Fibroblast of villous mesenchyme (primary cell): ENCODE measurements around the gene NANS. TPM values are rescaled to one million over a fixed set of nuclear protein-coding genes. Genes with fewer than 3 reads are reported as not detected.

ENCODE experiments used
- DNase-seq: peaks from one replicate; pipeline ENCODE4 v3.0.0-alpha.2; 2010; ENCODE audit warnings: low read depth
- H3K4me3 ChIP-seq: 2 replicates; pipeline ENCODE4 v1.5.1; 2011; ENCODE audit warnings: low read depth, mild to moderate bottlenecking, low read length
- total RNA-seq: library from RNA; depleted of rRNA; stranded (reverse); fragments of >200 nt; gene quantifications from 2 replicates; pipeline ENCODE4 v1.2.3, GENCODE V29; 2012
- TF ChIP-seq, protein P1 (sequence below): IDR thresholded peaks from 2 replicates; pipeline ENCODE4 v1.5.1; 2012; ENCODE audit warnings: low read depth, mild to moderate bottlenecking, low read length; ENCODE audit not compliant: insufficient read depth

NANS gene
- total RNA-seq, 1 donor, result 94.1 TPM

DNA sequence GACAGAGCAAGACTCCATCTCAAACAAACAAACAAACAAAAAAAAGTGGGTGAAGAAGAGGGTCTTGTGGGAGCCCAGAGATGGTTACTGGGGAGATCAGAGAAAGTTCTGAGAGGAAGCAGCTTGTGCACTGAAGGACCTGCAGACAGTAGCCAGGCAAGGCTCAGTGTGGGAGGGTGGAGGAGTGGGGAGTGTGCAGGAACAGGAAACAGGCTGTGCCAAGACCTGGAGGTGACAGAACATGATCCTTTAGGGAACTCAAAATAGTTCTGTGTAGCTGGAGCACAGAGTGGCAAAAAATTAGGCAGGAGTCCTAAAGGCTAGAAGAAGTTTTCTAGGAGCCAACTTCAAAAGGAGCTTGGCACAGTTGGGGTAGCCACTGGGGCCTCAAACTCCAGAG is 19.2 kb upstream of the NANS start:
- TF ChIP-seq, protein P1, sequence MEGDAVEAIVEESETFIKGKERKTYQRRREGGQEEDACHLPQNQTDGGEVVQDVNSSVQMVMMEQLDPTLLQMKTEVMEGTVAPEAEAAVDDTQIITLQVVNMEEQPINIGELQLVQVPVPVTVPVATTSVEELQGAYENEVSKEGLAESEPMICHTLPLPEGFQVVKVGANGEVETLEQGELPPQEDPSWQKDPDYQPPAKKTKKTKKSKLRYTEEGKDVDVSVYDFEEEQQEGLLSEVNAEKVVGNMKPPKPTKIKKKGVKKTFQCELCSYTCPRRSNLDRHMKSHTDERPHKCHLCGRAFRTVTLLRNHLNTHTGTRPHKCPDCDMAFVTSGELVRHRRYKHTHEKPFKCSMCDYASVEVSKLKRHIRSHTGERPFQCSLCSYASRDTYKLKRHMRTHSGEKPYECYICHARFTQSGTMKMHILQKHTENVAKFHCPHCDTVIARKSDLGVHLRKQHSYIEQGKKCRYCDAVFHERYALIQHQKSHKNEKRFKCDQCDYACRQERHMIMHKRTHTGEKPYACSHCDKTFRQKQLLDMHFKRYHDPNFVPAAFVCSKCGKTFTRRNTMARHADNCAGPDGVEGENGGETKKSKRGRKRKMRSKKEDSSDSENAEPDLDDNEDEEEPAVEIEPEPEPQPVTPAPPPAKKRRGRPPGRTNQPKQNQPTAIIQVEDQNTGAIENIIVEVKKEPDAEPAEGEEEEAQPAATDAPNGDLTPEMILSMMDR, result no peak
- DNase-seq, result no peak
- H3K4me3 ChIP-seq, result no peak overlapping the region

- no peak for DNase-seq
- no peak overlapping the region for H3K4me3 ChIP-seq
- TF ChIP-seq, protein P1, result no peak
Observed at GRCh38 chr9:98038958-98039357, 17.6 kb upstream of the NANS start.

- TF ChIP-seq, protein P1, result no peak
- no peak for DNase-seq
- H3K4me3 ChIP-seq, result no peak overlapping the region
Observed at GRCh38 chr9:98039607-98040017, 16.9 kb upstream of the NANS start.

- TF ChIP-seq, protein P1, result no peak
- no peak overlapping the region for H3K4me3 ChIP-seq
- no peak for DNase-seq
Observed at GRCh38 chr9:98040212-98040611, 16.3 kb upstream of the NANS start.

GRCh38 chr9:98043915-98044314 is 12.6 kb upstream of the NANS start:
- H3K4me3 ChIP-seq, result no peak overlapping the region
- TF ChIP-seq, protein P1, result no peak
- no peak for DNase-seq

- DNase-seq, result no peak
- TF ChIP-seq, protein P1, result no peak
- no peak overlapping the region for H3K4me3 ChIP-seq
Observed at GRCh38 chr9:98045234-98046179, 11.0 kb upstream of the NANS start.
